Fibroblast of gingiva (primary cell): ENCODE measurements around the gene GGT7.
A peak's percentile ranks its signal among the peaks of the same experiment; 100 is the strongest.
"Not testable (repeated sequence)": the region's sequence is repeated elsewhere in the genome, so short reads cannot be mapped to it uniquely, and the experiment has no call there.

Experiments used
- DNase-seq: peaks from one replicate; pipeline ENCODE4 v3.0.0-alpha.2; 2011; ENCODE audit warnings: low read depth

GGT7 gene

GRCh38 chr20:34842143-34842542 is 30.5 kb downstream of the GGT7 start:
- DNase-seq, result no peak

- peak; percentile 33 for DNase-seq
Measured at GRCh38 chr20:34834459-34834893, 38.2 kb downstream of the GGT7 start.

GRCh38 chr20:34831936-34832335 is 40.7 kb downstream of the GGT7 start:
- no peak for DNase-seq

GRCh38 chr20:34829191-34829590 is 43.5 kb downstream of the GGT7 start:
- DNase-seq, result no peak

GRCh38 chr20:34825530-34826362 is 46.9 kb downstream of the GGT7 start, which contains the start of gene NCOA6:
NCOA6 (minus strand) TSS chr20:34825651; CDS start chr20:34782355, 43,296 bp downstream.
- peak; percentile 83 for DNase-seq

- DNase-seq, result peak; percentile 41
Measured at GRCh38 chr20:34824806-34825529, 47.7 kb downstream of the GGT7 start.

GRCh38 chr20:34824452-34824805 is 48.2 kb downstream of the GGT7 start:
- DNase-seq, result peak; percentile 23

- no peak for DNase-seq
Measured at GRCh38 chr20:34824026-34824425, 48.6 kb downstream of the GGT7 start.

GRCh38 chr20:34820805-34821578 is 51.7 kb downstream of the GGT7 start:
- DNase-seq, result no peak

GRCh38 chr20:34817801-34818200 is 54.9 kb downstream of the GGT7 start:
- no peak for DNase-seq

- no peak for DNase-seq
Measured at GRCh38 chr20:34817072-34817471, 55.6 kb downstream of the GGT7 start.

- DNase-seq, result peak; percentile 78
Measured at GRCh38 chr20:34815636-34816035, 57.0 kb downstream of the GGT7 start.

- DNase-seq, result no peak
Measured at GRCh38 chr20:34808583-34808982, 64.1 kb downstream of the GGT7 start.

- not testable (repeated sequence) for DNase-seq
Measured at GRCh38 chr20:34807944-34808465, 64.7 kb downstream of the GGT7 start.

- no peak for DNase-seq
Measured at GRCh38 chr20:34806255-34806654, 66.4 kb downstream of the GGT7 start.

GRCh38 chr20:34798871-34799270 is 73.8 kb downstream of the GGT7 start:
- DNase-seq, result peak; percentile 32

GRCh38 chr20:34798328-34798727 is 74.3 kb downstream of the GGT7 start:
- DNase-seq, result no peak

- no peak for DNase-seq
Measured at GRCh38 chr20:34797012-34797995, 75.4 kb downstream of the GGT7 start.
